Transverse colon (tissue), 3 donors: Measurements from ENCODE around the gene PAPPA.

ENCODE experiments used
- EP300 ChIP-seq: sonication (generic); formaldehyde crosslinking; IDR thresholded peaks from one replicate; pipeline ENCODE4 v1.6.1; 2017; ENCODE audit warnings: antibody characterized with exemption, low read depth
- POLR2A ChIP-seq: fragments of 450-650 bp; IDR thresholded peaks from one replicate; pipeline ENCODE4 v1.6.1; 2016; ENCODE audit warnings: antibody characterized with exemption, mild to moderate bottlenecking, moderate library complexity
- TF ChIP-seq, protein P1 (sequence below), 5 experiments: fragments of 200-600 bp in 3 of 5; fragments of 450-650 bp in 2 of 5; sonication (generic) in 3 of 5; IDR thresholded peaks; 1 replicate in 2 of 5; 2 replicates in 3 of 5; pipeline ENCODE4 v1.5.1; 2016 to 2017; ENCODE audit warnings: antibody characterized with exemption in 5 of 5, inconsistent platforms in 3 of 5, mild to moderate bottlenecking in 2 of 5, moderate library complexity in 1 of 5

DNA sequence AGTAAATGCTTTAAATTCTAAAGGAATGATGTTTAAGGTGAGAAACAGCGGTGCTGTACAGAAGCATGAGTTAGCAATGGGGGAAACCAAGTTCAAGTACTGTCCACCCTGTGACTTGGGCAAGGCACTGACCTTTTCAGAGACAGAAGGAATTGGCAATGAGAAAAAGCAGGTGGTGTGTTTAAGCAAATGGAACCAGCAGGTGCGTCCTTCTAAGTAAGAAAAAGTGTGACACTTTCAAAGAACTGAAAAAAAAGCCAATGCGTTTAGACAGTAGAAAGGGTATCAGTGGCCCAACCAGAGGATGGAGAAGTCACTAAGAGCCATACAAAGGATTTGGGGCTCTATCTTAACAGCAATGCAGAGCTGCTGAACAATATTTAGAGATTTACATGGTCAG, 250.6 kb downstream of the PAPPA start:
- TF ChIP-seq, protein P1, sequence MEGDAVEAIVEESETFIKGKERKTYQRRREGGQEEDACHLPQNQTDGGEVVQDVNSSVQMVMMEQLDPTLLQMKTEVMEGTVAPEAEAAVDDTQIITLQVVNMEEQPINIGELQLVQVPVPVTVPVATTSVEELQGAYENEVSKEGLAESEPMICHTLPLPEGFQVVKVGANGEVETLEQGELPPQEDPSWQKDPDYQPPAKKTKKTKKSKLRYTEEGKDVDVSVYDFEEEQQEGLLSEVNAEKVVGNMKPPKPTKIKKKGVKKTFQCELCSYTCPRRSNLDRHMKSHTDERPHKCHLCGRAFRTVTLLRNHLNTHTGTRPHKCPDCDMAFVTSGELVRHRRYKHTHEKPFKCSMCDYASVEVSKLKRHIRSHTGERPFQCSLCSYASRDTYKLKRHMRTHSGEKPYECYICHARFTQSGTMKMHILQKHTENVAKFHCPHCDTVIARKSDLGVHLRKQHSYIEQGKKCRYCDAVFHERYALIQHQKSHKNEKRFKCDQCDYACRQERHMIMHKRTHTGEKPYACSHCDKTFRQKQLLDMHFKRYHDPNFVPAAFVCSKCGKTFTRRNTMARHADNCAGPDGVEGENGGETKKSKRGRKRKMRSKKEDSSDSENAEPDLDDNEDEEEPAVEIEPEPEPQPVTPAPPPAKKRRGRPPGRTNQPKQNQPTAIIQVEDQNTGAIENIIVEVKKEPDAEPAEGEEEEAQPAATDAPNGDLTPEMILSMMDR (IDR thresholded peaks at IDR 0.05), result no peak
- TF ChIP-seq EP300 (no peak), POLR2A (no peak)
